Measurements from ENCODE around the gene GRID2.

- no peak for TF ChIP-seq CTCF (IDR thresholded peaks at IDR 0.05; ENCODE audit: low read depth, low read length, missing input control)
- TF ChIP-seq GABPA (IDR thresholded peaks at IDR 0.05 in 1 of 2, conservative IDR thresholded peaks at IDR 0.05 in 1 of 2), result no peak
- TF ChIP-seq SP1 (IDR thresholded peaks at IDR 0.05), result no peak
- TF ChIP-seq RAD21 (IDR thresholded peaks at IDR 0.05), result no peak
- no peak for TF ChIP-seq TAF1 (conservative IDR thresholded peaks at IDR 0.05)
- TF ChIP-seq MAX (IDR thresholded peaks at IDR 0.05), result no peak
- TF ChIP-seq ATF3 (IDR thresholded peaks at IDR 0.05), result no peak
- TF ChIP-seq RXRA (IDR thresholded peaks at IDR 0.05), result no peak
- no peak for TF ChIP-seq JUND (IDR thresholded peaks at IDR 0.05)
Measured at GRCh38 chr4:93658443-93658842, 1354.7 kb downstream of the GRID2 start.

All from liver (tissue), 3 donors.